ENCODE results near the gene CEP112.

Gene CEP112

DNA sequence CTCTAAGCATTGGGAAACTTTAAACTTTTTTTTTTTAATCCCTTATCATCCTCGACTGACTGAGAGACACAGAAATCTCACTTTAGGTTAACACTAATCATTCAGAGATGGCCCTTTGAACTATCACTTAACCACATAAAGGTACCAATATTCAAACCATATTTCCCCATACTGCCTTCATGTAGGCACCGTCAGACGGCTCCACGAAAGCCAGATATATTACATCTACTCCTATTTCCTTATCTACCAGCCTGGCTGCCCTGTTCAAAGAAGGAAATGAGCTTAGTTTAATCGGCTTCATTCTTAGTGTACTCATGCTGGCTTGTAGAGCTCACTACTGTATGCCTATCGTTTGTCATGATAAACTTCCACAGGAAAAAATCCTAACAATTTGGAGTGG is 270.9 kb downstream of the CEP112 start:
- H3K27ac Mint-ChIP-seq = no peak overlapping the region
- H3K36me3 Mint-ChIP-seq = peaks cover 2% of the 10 kb centered on the region
- no peak overlapping the region for H3K4me3 Mint-ChIP-seq
- no peaks in the 10 kb centered on the region for H3K4me1 Mint-ChIP-seq
- no peak for ATAC-seq (ENCODE audit: low read depth)
- H3K27me3 Mint-ChIP-seq = no peaks in the 10 kb centered on the region
- peaks cover 3% of the 10 kb centered on the region for H3K9me3 Mint-ChIP-seq
- no peak for DNase-seq (ENCODE audit: low spot score in 2 of 2)

GRCh38 chr17:65918916-65919315 is 273.0 kb downstream of the CEP112 start:
- no peak overlapping the region for H3K4me3 Mint-ChIP-seq
- peaks cover 4% of the 10 kb centered on the region for H3K36me3 Mint-ChIP-seq
- no peaks in the 10 kb centered on the region for H3K27me3 Mint-ChIP-seq
- H3K27ac Mint-ChIP-seq = no peak overlapping the region
- DNase-seq (ENCODE audit: low spot score in 2 of 2) (no peak), ATAC-seq (ENCODE audit: low read depth) (no peak)
- peaks cover 9% of the 10 kb centered on the region for H3K4me1 Mint-ChIP-seq
- peaks cover 10% of the 10 kb centered on the region for H3K9me3 Mint-ChIP-seq

GRCh38 chr17:65918500-65918899 is 273.4 kb downstream of the CEP112 start:
- DNase-seq (ENCODE audit: low spot score in 2 of 2) (no peak), ATAC-seq (ENCODE audit: low read depth) (no peak)
- H3K27me3 Mint-ChIP-seq = no peaks in the 10 kb centered on the region
- no peak overlapping the region for H3K4me3 Mint-ChIP-seq
- H3K36me3 Mint-ChIP-seq = peaks cover 4% of the 10 kb centered on the region
- peaks cover 10% of the 10 kb centered on the region for H3K9me3 Mint-ChIP-seq
- no peak overlapping the region for H3K27ac Mint-ChIP-seq
- peaks cover 9% of the 10 kb centered on the region for H3K4me1 Mint-ChIP-seq

GRCh38 chr17:65917560-65917959 is 274.4 kb downstream of the CEP112 start:
- Mint-ChIP-seq H3K4me3 (no peak overlapping the region), H3K9me3 (peaks cover 10% of the 10 kb centered on the region), H3K27ac (no peak overlapping the region), H3K4me1 (peaks cover 9% of the 10 kb centered on the region), H3K27me3 (no peaks in the 10 kb centered on the region), H3K36me3 (peaks cover 4% of the 10 kb centered on the region)
- DNase-seq (ENCODE audit: low spot score in 2 of 2) (no peak), ATAC-seq (ENCODE audit: low read depth) (no peak)

- ATAC-seq (ENCODE audit: low read depth) (no peak), DNase-seq (ENCODE audit: low spot score in 2 of 2) (no peak)
- H3K27ac Mint-ChIP-seq = no peak overlapping the region
- H3K9me3 Mint-ChIP-seq = peaks cover 12% of the 10 kb centered on the region
- H3K4me1 Mint-ChIP-seq = peaks cover 9% of the 10 kb centered on the region
- no peaks in the 10 kb centered on the region for H3K27me3 Mint-ChIP-seq
- H3K4me3 Mint-ChIP-seq = no peak overlapping the region
- peaks cover 4% of the 10 kb centered on the region for H3K36me3 Mint-ChIP-seq
These were observed 275.5 kb downstream of the CEP112 start for GRCh38 chr17:65916425-65916824.

DNA sequence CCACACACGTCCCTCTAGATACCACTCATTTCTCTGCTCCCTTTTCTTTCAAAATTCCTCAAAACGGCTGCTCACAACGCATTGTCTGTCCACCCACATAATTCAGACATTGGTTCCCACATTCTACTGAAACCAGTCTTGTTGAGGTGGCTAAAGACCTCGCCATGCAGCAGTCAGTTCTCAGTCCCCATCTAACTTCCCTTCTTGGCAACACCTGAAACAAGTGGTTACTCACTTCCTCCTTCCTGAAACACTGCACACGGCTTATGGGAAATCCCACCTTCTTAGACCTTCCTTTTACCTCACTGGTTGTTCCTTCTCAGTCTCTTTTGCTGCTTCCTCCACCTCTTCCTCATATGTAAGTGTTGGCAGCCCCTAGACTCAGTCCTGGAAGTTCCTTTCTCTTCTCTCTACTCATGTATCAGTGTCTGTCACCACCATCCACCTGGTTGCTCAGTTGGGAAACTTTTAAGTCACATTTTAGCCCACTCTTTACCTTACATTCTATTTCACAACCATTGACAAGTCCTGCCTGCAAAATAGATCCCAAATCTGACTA is 277.1 kb downstream of the CEP112 start:
- H3K4me1 Mint-ChIP-seq = peaks cover 9% of the 10 kb centered on the region
- ATAC-seq (ENCODE audit: low read depth) (peak; percentile 96), DNase-seq (ENCODE audit: low spot score in 2 of 2) (peak in 1 of 2 donors; percentile 1)
- peaks cover 20% of the 10 kb centered on the region for H3K9me3 Mint-ChIP-seq
- H3K36me3 Mint-ChIP-seq = peaks cover 12% of the 10 kb centered on the region
- H3K27me3 Mint-ChIP-seq = no peaks in the 10 kb centered on the region
- peak overlapping the region; percentile 51 for H3K4me3 Mint-ChIP-seq
- peak overlapping the region; percentile 2 for H3K27ac Mint-ChIP-seq

DNA sequence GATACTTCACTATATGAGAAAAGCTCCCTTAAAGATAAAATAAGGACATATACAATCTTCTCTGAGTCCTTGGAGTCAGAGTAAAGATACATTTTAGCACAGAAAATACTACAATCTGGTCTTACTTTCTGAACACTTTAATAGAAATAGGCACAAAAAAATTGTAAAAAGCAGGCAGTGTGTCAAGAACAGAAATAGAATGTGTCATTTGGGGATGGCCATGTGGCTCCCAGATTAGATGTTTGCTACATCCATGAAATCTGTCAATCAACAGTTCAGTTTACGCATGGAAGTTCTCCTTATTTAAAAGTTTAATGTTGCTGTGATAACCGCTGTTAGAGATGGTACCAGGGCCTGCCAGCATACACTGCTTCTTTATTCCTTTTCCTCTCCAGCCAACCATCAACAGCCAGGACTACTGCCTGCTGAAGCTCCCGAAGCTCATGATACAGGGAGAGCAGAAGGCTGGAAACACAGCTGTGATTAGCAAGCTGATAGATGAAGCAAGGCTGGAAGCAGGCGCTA is 278.5 kb downstream of the CEP112 start:
- no peaks in the 10 kb centered on the region for H3K27me3 Mint-ChIP-seq
- H3K4me3 Mint-ChIP-seq = no peak overlapping the region
- peaks cover 23% of the 10 kb centered on the region for H3K9me3 Mint-ChIP-seq
- no peak overlapping the region for H3K27ac Mint-ChIP-seq
- DNase-seq (ENCODE audit: low spot score in 2 of 2) = no peak
- H3K4me1 Mint-ChIP-seq = peaks cover 9% of the 10 kb centered on the region
- no peak for ATAC-seq (ENCODE audit: low read depth)
- peaks cover 12% of the 10 kb centered on the region for H3K36me3 Mint-ChIP-seq

- peaks cover 11% of the 10 kb centered on the region for H3K36me3 Mint-ChIP-seq
- ATAC-seq (ENCODE audit: low read depth) (no peak), DNase-seq (ENCODE audit: low spot score in 2 of 2) (no peak)
- H3K4me1 Mint-ChIP-seq = peaks cover 9% of the 10 kb centered on the region
- no peak overlapping the region for H3K4me3 Mint-ChIP-seq
- no peak overlapping the region for H3K27ac Mint-ChIP-seq
- H3K27me3 Mint-ChIP-seq = no peaks in the 10 kb centered on the region
- H3K9me3 Mint-ChIP-seq = peaks cover 21% of the 10 kb centered on the region
These were observed 281.1 kb downstream of the CEP112 start for GRCh38 chr17:65910836-65911235.

- Mint-ChIP-seq H3K4me3 (no peak overlapping the region), H3K4me1 (no peaks in the 10 kb centered on the region), H3K27ac (no peak overlapping the region), H3K9me3 (no peaks in the 10 kb centered on the region), H3K27me3 (no peaks in the 10 kb centered on the region), H3K36me3 (no peaks in the 10 kb centered on the region)
- ATAC-seq (ENCODE audit: low read depth) (no peak), DNase-seq (ENCODE audit: low spot score in 2 of 2) (no peak)
These were observed 289.0 kb downstream of the CEP112 start for GRCh38 chr17:65902831-65903522.

- no peak for DNase-seq (ENCODE audit: low spot score in 2 of 2)
- H3K36me3 Mint-ChIP-seq = no peaks in the 10 kb centered on the region
These were observed 289.8 kb downstream of the CEP112 start for GRCh38 chr17:65902155-65902554.

DNA sequence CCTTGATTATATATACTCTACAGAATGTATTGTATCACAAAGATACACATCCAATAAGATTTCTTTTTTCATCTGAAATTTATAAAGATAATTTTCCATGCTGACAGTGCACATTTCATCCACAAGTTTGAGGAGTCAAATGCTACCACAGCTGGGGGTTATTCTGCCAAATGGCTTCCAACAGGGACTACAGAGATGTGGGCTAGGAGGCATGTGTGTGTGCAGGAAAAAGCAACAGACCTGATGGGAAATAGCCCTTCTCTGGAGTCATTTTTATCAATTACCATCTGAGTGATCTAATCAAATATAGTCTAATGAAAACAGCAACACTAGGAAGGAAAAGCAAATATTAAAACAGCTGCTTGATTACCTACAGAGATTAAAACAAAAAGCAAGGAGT is 290.5 kb downstream of the CEP112 start:
- H3K4me1 Mint-ChIP-seq = no peaks in the 10 kb centered on the region
- no peaks in the 10 kb centered on the region for H3K9me3 Mint-ChIP-seq
- no peaks in the 10 kb centered on the region for H3K36me3 Mint-ChIP-seq
- ATAC-seq (ENCODE audit: low read depth) (no peak), DNase-seq (ENCODE audit: low spot score in 2 of 2) (no peak)
- no peak overlapping the region for H3K4me3 Mint-ChIP-seq
- H3K27ac Mint-ChIP-seq = no peak overlapping the region
- H3K27me3 Mint-ChIP-seq = no peaks in the 10 kb centered on the region

More at GRCh38 chr17:65902155-65902554, 289.8 kb downstream of the CEP112 start:
- ATAC-seq (ENCODE audit: low read depth) = no peak
- Mint-ChIP-seq H3K4me1 (no peaks in the 10 kb centered on the region), H3K27ac (no peak overlapping the region), H3K9me3 (no peaks in the 10 kb centered on the region), H3K4me3 (no peak overlapping the region), H3K27me3 (no peaks in the 10 kb centered on the region)

- no peaks in the 10 kb centered on the region for H3K27me3 Mint-ChIP-seq
- no peak overlapping the region for H3K27ac Mint-ChIP-seq
- ATAC-seq (ENCODE audit: low read depth) (no peak), DNase-seq (ENCODE audit: low spot score in 2 of 2) (no peak)
- no peaks in the 10 kb centered on the region for H3K4me1 Mint-ChIP-seq
- no peaks in the 10 kb centered on the region for H3K36me3 Mint-ChIP-seq
- H3K4me3 Mint-ChIP-seq = no peak overlapping the region
- H3K9me3 Mint-ChIP-seq = no peaks in the 10 kb centered on the region
These were observed 291.7 kb downstream of the CEP112 start for GRCh38 chr17:65900216-65900615.

DNA sequence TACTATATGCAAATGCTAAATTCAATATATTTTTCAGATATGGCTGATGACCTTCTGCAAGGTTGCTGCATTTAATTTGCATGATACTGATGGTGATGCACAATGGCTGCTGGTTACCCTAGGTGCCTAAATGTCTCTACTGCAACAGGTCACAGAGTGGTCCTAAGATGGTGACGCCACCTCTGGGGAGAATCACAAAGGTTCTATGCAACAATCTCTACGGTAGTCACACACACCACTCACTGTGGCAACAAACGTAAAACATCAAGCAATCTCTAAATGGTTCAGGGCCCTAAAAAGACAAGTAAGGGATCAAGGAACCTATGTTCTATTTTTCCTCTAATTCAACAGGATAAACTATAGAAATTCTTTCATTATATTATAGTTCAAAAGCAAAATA is 293.3 kb downstream of the CEP112 start:
- no peak for DNase-seq (ENCODE audit: low spot score in 2 of 2)

DNA sequence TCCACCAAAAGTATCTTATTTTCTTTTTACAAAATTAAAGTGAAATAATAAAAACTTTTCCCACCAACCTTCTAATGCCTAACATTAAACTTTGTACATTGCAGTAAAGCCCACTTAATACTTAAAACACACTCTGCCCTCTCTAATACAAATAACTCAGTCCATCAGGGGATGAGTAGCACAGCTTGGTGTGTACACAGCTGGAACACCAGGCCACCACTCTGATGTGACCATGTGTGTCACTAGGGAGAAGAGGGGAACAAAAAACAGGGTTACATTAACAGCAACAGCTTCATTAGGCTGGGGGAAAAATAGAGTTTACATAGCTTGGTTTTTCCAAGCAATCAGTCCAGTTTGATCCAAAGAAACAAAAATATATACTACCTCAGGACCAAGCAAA is 295.0 kb downstream of the CEP112 start:
- no peaks in the 10 kb centered on the region for H3K36me3 Mint-ChIP-seq
- no peak for ATAC-seq (ENCODE audit: low read depth)

More for the DNA sequence above, 293.3 kb downstream of the CEP112 start:
- ATAC-seq (ENCODE audit: low read depth) = no peak
- H3K27ac Mint-ChIP-seq = no peak overlapping the region
- H3K4me1 Mint-ChIP-seq = no peaks in the 10 kb centered on the region
- H3K36me3 Mint-ChIP-seq = no peaks in the 10 kb centered on the region
- no peak overlapping the region for H3K4me3 Mint-ChIP-seq
- H3K27me3 Mint-ChIP-seq = no peaks in the 10 kb centered on the region
- no peaks in the 10 kb centered on the region for H3K9me3 Mint-ChIP-seq

GRCh38 chr17:65895969-65896368 is 296.0 kb downstream of the CEP112 start:
- DNase-seq (ENCODE audit: low spot score in 2 of 2) (no peak), ATAC-seq (ENCODE audit: low read depth) (no peak)
- H3K27me3 Mint-ChIP-seq = no peaks in the 10 kb centered on the region
- no peaks in the 10 kb centered on the region for H3K36me3 Mint-ChIP-seq
- no peak overlapping the region for H3K4me3 Mint-ChIP-seq
- no peaks in the 10 kb centered on the region for H3K9me3 Mint-ChIP-seq
- no peaks in the 10 kb centered on the region for H3K4me1 Mint-ChIP-seq
- no peak overlapping the region for H3K27ac Mint-ChIP-seq

More for the DNA sequence above, 295.0 kb downstream of the CEP112 start:
- no peak for DNase-seq (ENCODE audit: low spot score in 2 of 2)
- Mint-ChIP-seq H3K27ac (no peak overlapping the region), H3K4me3 (no peak overlapping the region), H3K27me3 (no peaks in the 10 kb centered on the region), H3K9me3 (no peaks in the 10 kb centered on the region), H3K4me1 (no peaks in the 10 kb centered on the region)

Data from memory B cell (primary cell).